Measurements from ENCODE around the gene EGLN1.

EGLN1 gene

GRCh38 chr1:231376875-231377549, 45.1 kb downstream of the EGLN1 start:
- Histone ChIP-seq H3K27ac (ENCODE audit: low read length) (no peak overlapping the region), H3K36me3 (ENCODE audit: insufficient read depth, low read length) (peaks cover 2% of the 10 kb centered on the region; the same call in 1 of the 2 replicates), H3K79me2 (ENCODE audit: insufficient read depth, low read length) (peaks cover 60% of the 10 kb centered on the region), H3K4me2 (ENCODE audit: insufficient read depth, low read length) (no peak overlapping the region), H3K4me1 (ENCODE audit: insufficient read depth, low read length) (no peaks in the 10 kb centered on the region), H3K9ac (ENCODE audit: low read depth, low read length) (no peak overlapping the region), H3K9me3 (ENCODE audit: insufficient read depth, low read length, severe bottlenecking) (no peaks in the 10 kb centered on the region), H3K4me3 (ENCODE audit: low read depth in 1 of 2, low read length in 2 of 2) (no peak overlapping the region), H3K27me3 (ENCODE audit: insufficient read depth, low read length, poor library complexity) (no peaks in the 10 kb centered on the region), H4K20me1 (ENCODE audit: insufficient read depth, low read length) (peaks cover 23% of the 10 kb centered on the region), H2AFZ (ENCODE audit: low read depth, low read length) (no peak overlapping the region)
- DNase-seq: no peak
- no peak for ATAC-seq (ENCODE audit: insufficient read depth, low read depth)
- TF ChIP-seq CTCF (IDR thresholded peaks at IDR 0.05; ENCODE audit: borderline replicate concordance, extremely low read depth, low read length, poor library complexity, severe bottlenecking) (no peak), EZH2 (IDR thresholded peaks at IDR 0.05; ENCODE audit: borderline replicate concordance, low read depth, low read length, severe bottlenecking) (no peak)

GRCh38 chr1:231376101-231376500, 46.0 kb downstream of the EGLN1 start:
- no peak for TF ChIP-seq EZH2 (IDR thresholded peaks at IDR 0.05; ENCODE audit: borderline replicate concordance, low read depth, low read length, severe bottlenecking)
- no peak for TF ChIP-seq CTCF (IDR thresholded peaks at IDR 0.05; ENCODE audit: borderline replicate concordance, extremely low read depth, low read length, poor library complexity, severe bottlenecking)
- Histone ChIP-seq H3K4me3 (ENCODE audit: low read depth in 1 of 2, low read length in 2 of 2) (no peak overlapping the region), H3K79me2 (ENCODE audit: insufficient read depth, low read length) (peaks cover 55% of the 10 kb centered on the region), H3K9ac (ENCODE audit: low read depth, low read length) (no peak overlapping the region), H3K27me3 (ENCODE audit: insufficient read depth, low read length, poor library complexity) (no peaks in the 10 kb centered on the region), H2AFZ (ENCODE audit: low read depth, low read length) (no peak overlapping the region), H3K36me3 (ENCODE audit: insufficient read depth, low read length) (peaks cover 9% of the 10 kb centered on the region), H3K4me2 (ENCODE audit: insufficient read depth, low read length) (no peak overlapping the region), H3K9me3 (ENCODE audit: insufficient read depth, low read length, severe bottlenecking) (no peaks in the 10 kb centered on the region), H3K27ac (ENCODE audit: low read length) (no peak overlapping the region), H4K20me1 (ENCODE audit: insufficient read depth, low read length) (peaks cover 25% of the 10 kb centered on the region), H3K4me1 (ENCODE audit: insufficient read depth, low read length) (no peaks in the 10 kb centered on the region)
- DNase-seq (no peak), ATAC-seq (ENCODE audit: insufficient read depth, low read depth) (no peak)

- TF ChIP-seq EZH2 (IDR thresholded peaks at IDR 0.05; ENCODE audit: borderline replicate concordance, low read depth, low read length, severe bottlenecking) (no peak), CTCF (IDR thresholded peaks at IDR 0.05; ENCODE audit: borderline replicate concordance, extremely low read depth, low read length, poor library complexity, severe bottlenecking) (no peak)
- no peaks in the 10 kb centered on the region for H3K4me1 ChIP-seq (ENCODE audit: insufficient read depth, low read length)
- no peak for DNase-seq
- no peak for ATAC-seq (ENCODE audit: insufficient read depth, low read depth)
- no peaks in the 10 kb centered on the region for H3K27me3 ChIP-seq (ENCODE audit: insufficient read depth, low read length, poor library complexity)
- no peak overlapping the region for H3K4me3 ChIP-seq (ENCODE audit: low read depth in 1 of 2, low read length in 2 of 2)
- peaks cover 20% of the 10 kb centered on the region for H4K20me1 ChIP-seq (ENCODE audit: insufficient read depth, low read length)
- H3K79me2 ChIP-seq (ENCODE audit: insufficient read depth, low read length): peaks cover 42% of the 10 kb centered on the region
- H3K4me2 ChIP-seq (ENCODE audit: insufficient read depth, low read length): no peak overlapping the region
- H3K9me3 ChIP-seq (ENCODE audit: insufficient read depth, low read length, severe bottlenecking): no peaks in the 10 kb centered on the region
- no peak overlapping the region for H3K27ac ChIP-seq (ENCODE audit: low read length)
- no peak overlapping the region for H2AFZ ChIP-seq (ENCODE audit: low read depth, low read length)
- peaks cover 18% of the 10 kb centered on the region for H3K36me3 ChIP-seq (ENCODE audit: insufficient read depth, low read length)
- H3K9ac ChIP-seq (ENCODE audit: low read depth, low read length): no peak overlapping the region
These were observed 47.7 kb downstream of the EGLN1 start for GRCh38 chr1:231374394-231374793.

Data from DND-41 (cell line).